Mesenchymal stem cell (in vitro differentiated cells and primary cell): ENCODE results near the gene MGST2.

Experiments used
- DNase-seq: peaks from one replicate; pipeline ENCODE4 v3.0.0-alpha.2; 2013
- H2AFZ ChIP-seq: one replicate; pipeline ENCODE4 v1.6.1; 2013; ENCODE audit warnings: low read depth, mild to moderate bottlenecking, control low read depth, inconsistent platforms, low read length, moderate library complexity
- H2AK5ac ChIP-seq: 2 replicates; pipeline ENCODE4 v1.6.1; 2013; ENCODE audit warnings: low read length, moderate library complexity, mild to moderate bottlenecking, inconsistent platforms; ENCODE audit not compliant: severe bottlenecking
- H2BK120ac ChIP-seq: one replicate; pipeline ENCODE4 v1.6.1; 2013; ENCODE audit warnings: low read depth, mild to moderate bottlenecking, inconsistent platforms, low read length, moderate library complexity
- H2BK12ac ChIP-seq, 2 experiments: one replicate each; pipeline ENCODE4 v1.6.1; 2013; ENCODE audit warnings: inconsistent platforms in 2 of 2, low read length in 2 of 2, mild to moderate bottlenecking in 2 of 2, moderate library complexity in 2 of 2, control low read depth in 1 of 2
- H2BK15ac ChIP-seq: one replicate; pipeline ENCODE4 v1.6.1; 2013; ENCODE audit warnings: mild to moderate bottlenecking, low read depth, inconsistent platforms; ENCODE audit not compliant: poor library complexity, severe bottlenecking
- H2BK5ac ChIP-seq: 2 replicates; pipeline ENCODE4 v1.6.1; 2013; ENCODE audit warnings: low read depth, mild to moderate bottlenecking, low read length, control low read depth, inconsistent platforms; ENCODE audit not compliant: poor library complexity, severe bottlenecking
- H3K14ac ChIP-seq, 2 experiments: one replicate each; pipeline ENCODE4 v1.6.1; 2013; ENCODE audit warnings: inconsistent platforms in 2 of 2, low read length in 2 of 2, control low read depth in 1 of 2, mild to moderate bottlenecking in 1 of 2, moderate library complexity in 1 of 2
- H3K18ac ChIP-seq, 2 experiments: one replicate each; pipeline ENCODE4 v1.6.1; 2013; ENCODE audit warnings: inconsistent platforms in 2 of 2, low read length in 2 of 2, control low read depth in 1 of 2, low read depth in 1 of 2, mild to moderate bottlenecking in 1 of 2
- H3K23ac ChIP-seq, 2 experiments: one replicate each; pipeline ENCODE4 v1.6.1; 2013; ENCODE audit warnings: inconsistent platforms in 2 of 2, low read length in 2 of 2, mild to moderate bottlenecking in 2 of 2, moderate library complexity in 2 of 2, control low read depth in 1 of 2
- H3K27ac ChIP-seq: 2 replicates; pipeline ENCODE4 v1.5.1; 2013; ENCODE audit warnings: mild to moderate bottlenecking, moderate library complexity, low read length, control low read depth, inconsistent platforms; ENCODE audit not compliant: poor library complexity, severe bottlenecking
- H3K27me3 ChIP-seq, 2 experiments: 2 replicates each; pipeline versions ENCODE4 v1.6.1 to v1.7.0; 2013; ENCODE audit warnings: low read length in 2 of 2, mild to moderate bottlenecking in 2 of 2, moderate library complexity in 2 of 2, control low read depth in 1 of 2, inconsistent platforms in 1 of 2; ENCODE audit not compliant: control insufficient read depth in 1 of 2, insufficient read depth in 1 of 2
- H3K36me3 ChIP-seq, 2 experiments: 2 replicates each; pipeline versions ENCODE4 v1.6.1 to v1.7.0; 2013; ENCODE audit warnings: low read length in 2 of 2, control low read depth in 1 of 2, inconsistent platforms in 1 of 2, low read depth in 1 of 2, mild to moderate bottlenecking in 1 of 2; ENCODE audit not compliant: insufficient read depth in 2 of 2, control insufficient read depth in 1 of 2
- H3K4ac ChIP-seq, 2 experiments: one replicate each; pipeline ENCODE4 v1.6.1; 2013; ENCODE audit warnings: inconsistent platforms in 2 of 2, low read length in 2 of 2, mild to moderate bottlenecking in 2 of 2, moderate library complexity in 2 of 2, control low read depth in 1 of 2, low read depth in 1 of 2
- H3K4me1 ChIP-seq: 2 replicates; pipeline ENCODE4 v1.6.1; 2013; ENCODE audit warnings: low read depth, low read length, control low read depth; ENCODE audit not compliant: control insufficient read depth, insufficient read depth
- H3K4me2 ChIP-seq: 2 replicates; pipeline ENCODE4 v1.6.1; 2013; ENCODE audit warnings: low read length, mild to moderate bottlenecking, inconsistent platforms; ENCODE audit not compliant: poor library complexity, severe bottlenecking
- H3K4me3 ChIP-seq, 2 experiments: 2 replicates each; pipeline versions ENCODE4 v1.5.1 to v1.7.0; 2013; ENCODE audit warnings: low read length in 2 of 2, mild to moderate bottlenecking in 2 of 2, control low read depth in 1 of 2, low read depth in 1 of 2; ENCODE audit not compliant: insufficient read depth in 1 of 2
- H3K79me1 ChIP-seq: replicated peaks from 2 replicates; pipeline ENCODE4 v1.6.1; 2013; ENCODE audit warnings: mild to moderate bottlenecking, control low read depth, low read length, inconsistent platforms; ENCODE audit not compliant: poor library complexity, severe bottlenecking
- H3K9ac ChIP-seq: 2 replicates; pipeline ENCODE4 v1.7.0; 2013; ENCODE audit warnings: mild to moderate bottlenecking, low read length, moderate library complexity
- H3K9me3 ChIP-seq: 2 replicates; pipeline ENCODE4 v1.7.0; 2013; ENCODE audit warnings: mild to moderate bottlenecking, low read length; ENCODE audit not compliant: control insufficient read depth
- H4K8ac ChIP-seq: one replicate; pipeline ENCODE4 v1.6.1; 2013; ENCODE audit warnings: inconsistent platforms, mild to moderate bottlenecking, low read length, moderate library complexity
- H4K91ac ChIP-seq: one replicate; pipeline ENCODE4 v1.6.1; 2013; ENCODE audit warnings: mild to moderate bottlenecking, low read length, inconsistent platforms
- WGBS: methylation state at CpG from one replicate; pipeline ENCODE4 v1.1.7; 2013; ENCODE audit warnings: mixed read lengths; 5-methylcytosine and 5-hydroxymethylcytosine counted together

The MGST2 gene

GRCh38 chr4:139719381-139720101 is 53.9 kb downstream of the MGST2 start:
- no peak overlapping the region for H4K91ac ChIP-seq
- no peak for DNase-seq
- peaks cover 5% of the 10 kb centered on the region for H3K4me1 ChIP-seq
- H3K18ac ChIP-seq = no peak overlapping the region
- no peak overlapping the region for H2AFZ ChIP-seq
- H2BK15ac ChIP-seq = no peak overlapping the region
- H3K4me2 ChIP-seq = no peak overlapping the region
- no peak overlapping the region for H3K27ac ChIP-seq
- H3K23ac ChIP-seq = no peak overlapping the region
- no peak overlapping the region for H3K4ac ChIP-seq
- no peak overlapping the region for H2BK12ac ChIP-seq
- H2BK5ac ChIP-seq = no peak overlapping the region
- no peak overlapping the region for H3K4me3 ChIP-seq
- no peak overlapping the region for H4K8ac ChIP-seq
- no peak overlapping the region for H3K14ac ChIP-seq
- H3K36me3 ChIP-seq = peaks cover 25 to 30% of the 10 kb centered on the region in 2 experiments
- peaks cover 10% of the 10 kb centered on the region for H3K79me1 ChIP-seq
- 96% methylated on average over 16 of the region's 16 CpGs for WGBS
- no peaks in the 10 kb centered on the region for H3K27me3 ChIP-seq
- H3K9ac ChIP-seq = no peak overlapping the region
- H3K9me3 ChIP-seq = no peaks in the 10 kb centered on the region
- H2BK120ac ChIP-seq = no peak overlapping the region
- H2AK5ac ChIP-seq = no peak overlapping the region

GRCh38 chr4:139720806-139721205 is 55.2 kb downstream of the MGST2 start:
- peaks cover 25 to 39% of the 10 kb centered on the region in 2 experiments for H3K36me3 ChIP-seq
- H3K27ac ChIP-seq = no peak overlapping the region
- H3K9me3 ChIP-seq = no peaks in the 10 kb centered on the region
- no peaks in the 10 kb centered on the region for H3K27me3 ChIP-seq
- H2BK15ac ChIP-seq = no peak overlapping the region
- no peak overlapping the region for H3K4me2 ChIP-seq
- H2AK5ac ChIP-seq = no peak overlapping the region
- no peak overlapping the region for H3K18ac ChIP-seq
- H2AFZ ChIP-seq = no peak overlapping the region
- DNase-seq = peak; percentile 35
- no peak overlapping the region for H3K4ac ChIP-seq
- H3K79me1 ChIP-seq = peaks cover 7% of the 10 kb centered on the region
- no peak overlapping the region for H2BK120ac ChIP-seq
- H4K91ac ChIP-seq = no peak overlapping the region
- no peak overlapping the region for H4K8ac ChIP-seq
- H2BK12ac ChIP-seq = no peak overlapping the region
- no peak overlapping the region for H3K23ac ChIP-seq
- no peak overlapping the region for H3K4me3 ChIP-seq
- no peak overlapping the region for H3K9ac ChIP-seq
- H3K14ac ChIP-seq = no peak overlapping the region
- WGBS = 72% methylated on average over 6 of the region's 6 CpGs
- peaks cover 6% of the 10 kb centered on the region for H3K4me1 ChIP-seq
- H2BK5ac ChIP-seq = no peak overlapping the region

GRCh38 chr4:139721789-139722188 is 56.2 kb downstream of the MGST2 start:
- H3K23ac ChIP-seq = no peak overlapping the region
- H3K9me3 ChIP-seq = no peaks in the 10 kb centered on the region
- no peak overlapping the region for H4K91ac ChIP-seq
- no peak overlapping the region for H3K14ac ChIP-seq
- H2BK5ac ChIP-seq = no peak overlapping the region
- H4K8ac ChIP-seq = no peak overlapping the region
- WGBS = 65% methylated on average over 3 of the region's 4 CpGs
- H2AFZ ChIP-seq = no peak overlapping the region
- H3K36me3 ChIP-seq = peaks cover 25 to 40% of the 10 kb centered on the region in 2 experiments
- H3K4me3 ChIP-seq = no peak overlapping the region
- no peak overlapping the region for H3K4me2 ChIP-seq
- no peak overlapping the region for H3K27ac ChIP-seq
- H3K79me1 ChIP-seq = peaks cover 7% of the 10 kb centered on the region
- H3K4me1 ChIP-seq = peaks cover 4% of the 10 kb centered on the region
- H2BK15ac ChIP-seq = no peak overlapping the region
- H3K27me3 ChIP-seq = no peaks in the 10 kb centered on the region
- no peak overlapping the region for H2AK5ac ChIP-seq
- H2BK12ac ChIP-seq = no peak overlapping the region
- H3K4ac ChIP-seq = no peak overlapping the region
- no peak overlapping the region for H3K9ac ChIP-seq
- no peak overlapping the region for H3K18ac ChIP-seq
- no peak for DNase-seq
- H2BK120ac ChIP-seq = no peak overlapping the region

GRCh38 chr4:139725236-139725635 is 59.6 kb downstream of the MGST2 start:
- Histone ChIP-seq H4K91ac (no peak overlapping the region), H3K27ac (no peak overlapping the region), H3K14ac (no peak overlapping the region), H3K4me3 (no peak overlapping the region), H3K9ac (no peak overlapping the region), H3K9me3 (no peaks in the 10 kb centered on the region), H3K79me1 (peaks cover 3% of the 10 kb centered on the region), H2AK5ac (no peak overlapping the region), H4K8ac (no peak overlapping the region), H3K4me1 (peaks cover 2% of the 10 kb centered on the region), H2BK12ac (no peak overlapping the region), H3K27me3 (no peaks in the 10 kb centered on the region), H2AFZ (no peak overlapping the region), H3K36me3 (peaks cover 9 to 20% of the 10 kb centered on the region in 2 experiments), H2BK120ac (no peak overlapping the region), H3K23ac (no peak overlapping the region), H3K4ac (no peak overlapping the region), H2BK15ac (no peak overlapping the region), H2BK5ac (no peak overlapping the region), H3K18ac (no peak overlapping the region), H3K4me2 (no peak overlapping the region)
- DNase-seq = peak; percentile 16
- 58% methylated on average over 2 of the region's 2 CpGs for WGBS
